Astrocyte of the hippocampus (primary cell): ENCODE results near the gene CNTN5.
"Not testable (repeated sequence)": the region's sequence is repeated elsewhere in the genome, so short reads cannot be mapped to it uniquely, and the experiment has no call there.

Source experiments
- DNase-seq: peaks from one replicate; pipeline ENCODE4 v3.0.0; 2011; ENCODE audit warnings: low read depth, low spot score

Gene CNTN5

GRCh38 chr11:99275521-99275920 is 254.8 kb downstream of the CNTN5 start:
- no peak for DNase-seq

DNA sequence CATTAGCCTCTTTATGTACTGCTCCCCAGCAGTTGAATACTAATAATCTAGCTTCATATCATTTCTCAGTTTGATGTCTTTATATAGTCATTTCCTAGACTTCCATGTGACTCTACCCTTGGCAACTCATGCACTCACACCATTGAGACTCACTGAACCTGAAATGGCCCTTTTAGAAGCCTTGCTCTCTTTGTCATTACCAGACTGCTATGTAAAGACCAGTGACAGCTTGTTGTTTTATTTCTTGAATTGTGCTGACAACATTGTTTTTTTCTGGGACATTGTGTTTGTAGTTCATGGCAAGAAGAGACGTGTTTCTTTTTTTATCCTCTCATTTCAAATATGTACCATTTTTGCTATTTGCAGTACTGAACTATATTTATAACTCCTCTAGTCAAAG is 256.5 kb downstream of the CNTN5 start:
- DNase-seq = no peak

DNA sequence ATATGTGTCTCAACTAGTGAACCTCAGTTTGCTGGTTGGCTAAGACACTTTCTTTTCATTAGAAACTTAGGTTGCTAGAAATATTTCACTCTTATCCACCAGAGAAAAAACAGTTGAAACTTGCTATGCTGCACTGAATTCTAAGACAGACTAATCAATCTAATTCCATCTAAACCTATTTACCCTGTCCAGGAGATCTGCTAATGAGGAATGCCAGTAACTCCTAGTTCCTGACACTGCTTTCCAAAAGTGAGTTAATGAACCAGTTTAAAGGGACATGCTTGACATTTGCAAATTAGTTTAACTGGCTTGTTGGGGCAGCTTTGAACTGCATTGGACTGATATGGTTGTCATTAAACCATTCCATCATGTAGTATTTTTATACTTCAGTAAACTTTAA is 258.5 kb downstream of the CNTN5 start:
- DNase-seq = no peak

- no peak for DNase-seq
Measured at GRCh38 chr11:99281331-99281730, 260.6 kb downstream of the CNTN5 start.

DNA sequence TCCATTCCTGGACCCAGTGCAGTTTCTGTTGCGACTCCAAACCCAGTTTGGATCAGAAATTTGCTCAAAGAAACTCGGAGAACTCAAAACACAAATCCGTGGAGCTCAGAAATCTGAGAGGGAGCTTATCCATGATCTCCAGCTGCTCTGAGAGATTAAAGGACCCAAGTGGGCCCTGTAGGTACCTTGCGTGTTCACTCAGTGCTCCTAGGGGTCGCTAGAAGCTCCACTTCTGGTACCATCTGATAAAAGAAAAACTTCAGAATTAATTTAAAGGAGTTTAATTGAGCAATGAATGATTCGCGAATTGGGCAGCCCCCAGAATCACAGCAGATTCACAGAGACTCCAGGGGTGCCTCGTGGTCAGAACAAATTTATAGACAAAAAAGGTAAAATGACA is 277.2 kb downstream of the CNTN5 start:
- DNase-seq = not testable (repeated sequence)

GRCh38 chr11:99307510-99308088 is 286.9 kb downstream of the CNTN5 start:
- no peak for DNase-seq

DNA sequence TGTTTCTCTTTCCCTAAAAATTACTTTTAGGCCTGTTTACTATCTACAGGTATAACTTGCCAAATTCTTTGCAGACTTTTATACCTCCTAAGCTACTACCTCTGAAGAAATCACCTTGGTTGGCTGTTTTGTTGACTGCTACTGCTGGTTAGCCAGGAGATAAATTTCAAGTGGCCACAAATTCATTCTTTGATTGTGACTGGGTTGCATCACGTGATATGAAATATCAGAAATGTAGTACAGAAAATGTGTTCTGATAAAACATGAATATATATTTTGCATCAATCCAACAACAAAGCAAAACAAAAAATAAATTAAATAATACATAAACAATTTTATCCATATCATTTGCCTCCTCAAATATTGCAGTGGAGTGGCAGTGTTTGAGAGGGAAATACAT is 291.1 kb downstream of the CNTN5 start:
- no peak for DNase-seq

DNA sequence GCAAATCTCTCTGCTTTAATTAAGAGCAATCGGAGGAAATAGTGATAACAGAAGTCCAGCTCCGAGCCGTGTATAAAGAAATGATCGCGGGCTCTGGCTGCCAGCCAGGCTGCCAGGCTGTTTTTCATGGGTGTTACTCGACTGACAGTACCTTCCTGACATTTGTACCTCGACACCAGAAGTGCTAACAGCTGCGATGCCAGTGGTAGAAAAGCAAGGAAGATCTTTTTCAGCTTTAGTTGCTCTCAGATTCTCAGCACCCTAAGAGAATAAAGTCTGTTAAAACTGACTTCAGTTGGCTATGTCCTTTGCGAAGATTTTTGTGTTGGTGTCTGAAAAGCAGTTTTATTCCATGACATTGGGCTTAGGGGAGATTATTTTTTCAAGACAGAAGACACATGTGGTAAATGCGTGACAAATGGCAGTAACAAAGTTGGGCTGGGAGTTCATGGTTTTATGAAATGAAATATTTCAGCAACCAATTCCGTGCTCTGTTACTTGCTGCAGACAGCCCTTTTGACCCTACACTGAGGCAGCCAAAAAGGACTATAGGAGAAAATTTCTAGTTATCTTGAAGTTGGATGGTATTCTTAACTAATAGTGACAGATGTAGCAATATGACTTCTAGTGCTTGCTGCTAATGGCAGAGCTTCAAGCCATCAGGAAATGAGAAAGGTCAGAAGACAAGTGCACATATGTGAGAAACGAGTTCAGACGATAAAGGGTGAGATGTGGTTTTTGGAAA is 296.2 kb downstream of the CNTN5 start:
- peak; percentile 36 for DNase-seq

- DNase-seq = peak; percentile 7
Measured at GRCh38 chr11:99320769-99321290, 300.1 kb downstream of the CNTN5 start.

DNA sequence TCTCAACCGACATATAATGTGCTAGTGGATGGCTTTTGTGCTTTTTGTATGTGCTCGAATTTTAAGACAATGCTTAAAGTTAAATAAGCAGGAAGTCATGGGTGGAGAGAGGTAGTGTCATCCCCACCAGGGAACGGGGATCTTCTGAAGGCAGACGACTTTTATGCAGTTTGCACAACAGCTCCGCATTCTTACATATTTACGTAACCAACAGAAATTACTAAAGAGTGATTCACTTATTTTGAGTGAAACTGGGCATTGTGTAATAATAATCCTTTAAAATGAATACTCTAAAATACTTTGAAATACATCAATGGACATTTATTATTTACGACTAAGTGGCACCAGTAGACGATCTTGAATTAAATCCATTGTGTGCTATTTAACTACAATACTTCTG is 305.1 kb downstream of the CNTN5 start:
- DNase-seq = peak; percentile 70

GRCh38 chr11:99327066-99327465 is 306.3 kb downstream of the CNTN5 start:
- no peak for DNase-seq

- DNase-seq = no peak
Measured at GRCh38 chr11:99327527-99327926, 306.8 kb downstream of the CNTN5 start.

DNA sequence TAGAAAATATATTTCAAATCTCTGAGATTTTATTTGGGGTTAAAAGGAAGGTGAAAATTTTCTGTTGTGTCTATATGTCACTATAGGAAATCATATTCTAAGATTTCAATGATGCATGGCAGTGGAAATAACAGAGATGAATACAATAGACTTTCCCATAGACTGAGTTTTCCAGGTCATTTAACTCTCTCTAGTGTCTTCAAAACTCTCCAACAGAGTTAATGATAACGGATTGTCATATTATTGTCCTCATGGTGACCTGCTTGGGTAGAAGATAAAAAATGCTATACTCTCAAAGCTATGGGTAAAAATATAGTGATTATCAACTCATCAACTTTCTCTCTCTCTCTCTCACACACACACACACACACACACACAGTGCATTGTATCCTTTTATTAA is 312.9 kb downstream of the CNTN5 start:
- no peak for DNase-seq

- DNase-seq = no peak
Measured at GRCh38 chr11:99343117-99343516, 322.4 kb downstream of the CNTN5 start.

GRCh38 chr11:99349151-99349673 is 328.5 kb downstream of the CNTN5 start:
- no peak for DNase-seq

DNA sequence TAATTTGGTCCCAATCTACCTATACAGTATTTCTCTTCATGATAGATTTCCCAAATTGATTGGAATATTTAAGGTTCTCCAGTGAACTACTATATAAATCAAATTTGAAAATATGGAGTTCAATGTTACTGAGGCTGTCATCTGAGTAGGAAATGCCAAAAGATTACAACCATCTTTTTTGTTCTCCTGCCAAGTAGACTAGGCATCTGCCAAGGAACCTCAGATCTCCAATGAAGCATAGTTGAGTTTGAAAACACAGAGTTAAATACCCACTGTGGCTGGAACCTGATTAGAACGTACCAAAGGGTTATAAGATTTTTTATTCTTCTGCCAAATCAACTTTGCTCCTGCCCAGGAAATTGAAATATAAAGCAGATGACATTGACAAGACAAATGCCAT is 330.9 kb downstream of the CNTN5 start:
- DNase-seq = peak; percentile 42

DNA sequence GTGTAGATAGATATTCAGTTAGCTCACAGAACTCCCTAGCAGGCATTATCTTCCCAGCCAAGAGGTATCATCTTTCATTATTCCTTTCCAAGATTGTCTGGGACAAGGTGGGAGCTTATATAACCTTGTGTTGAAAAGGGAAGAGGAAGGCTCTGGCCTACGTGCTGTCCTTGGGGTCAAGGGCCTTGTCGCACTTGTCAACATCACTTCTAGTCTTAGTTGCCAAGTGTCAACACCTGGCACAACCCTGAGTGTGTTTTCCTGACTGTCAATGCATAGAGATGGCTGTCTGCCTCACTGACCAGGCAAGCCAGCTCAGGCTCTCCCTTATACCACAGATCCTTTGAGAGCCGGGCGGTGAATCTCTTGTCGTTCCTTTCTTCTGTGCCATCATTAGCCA is 331.9 kb downstream of the CNTN5 start:
- DNase-seq = no peak

- DNase-seq = no peak
Measured at GRCh38 chr11:99366546-99366945, 345.8 kb downstream of the CNTN5 start.

DNA sequence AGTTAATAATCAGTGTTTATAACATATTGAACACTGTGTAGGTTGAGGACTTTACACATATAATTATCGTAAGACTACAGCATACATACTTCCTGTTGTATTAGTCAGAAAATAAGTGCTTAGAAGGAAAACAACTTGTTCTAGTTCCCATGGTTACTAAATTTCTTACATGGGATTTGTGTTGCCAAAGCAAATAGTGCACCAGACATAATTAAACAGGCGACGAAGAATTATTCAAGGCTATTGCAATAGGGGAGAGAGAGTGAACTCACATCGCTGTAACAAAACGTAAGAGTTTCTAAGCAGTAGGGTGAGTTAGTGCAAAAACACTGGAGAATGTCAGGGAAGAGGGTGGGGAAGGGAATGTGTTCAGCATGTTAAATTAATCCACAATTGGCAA is 347.8 kb downstream of the CNTN5 start:
- DNase-seq = peak; percentile 79

DNA sequence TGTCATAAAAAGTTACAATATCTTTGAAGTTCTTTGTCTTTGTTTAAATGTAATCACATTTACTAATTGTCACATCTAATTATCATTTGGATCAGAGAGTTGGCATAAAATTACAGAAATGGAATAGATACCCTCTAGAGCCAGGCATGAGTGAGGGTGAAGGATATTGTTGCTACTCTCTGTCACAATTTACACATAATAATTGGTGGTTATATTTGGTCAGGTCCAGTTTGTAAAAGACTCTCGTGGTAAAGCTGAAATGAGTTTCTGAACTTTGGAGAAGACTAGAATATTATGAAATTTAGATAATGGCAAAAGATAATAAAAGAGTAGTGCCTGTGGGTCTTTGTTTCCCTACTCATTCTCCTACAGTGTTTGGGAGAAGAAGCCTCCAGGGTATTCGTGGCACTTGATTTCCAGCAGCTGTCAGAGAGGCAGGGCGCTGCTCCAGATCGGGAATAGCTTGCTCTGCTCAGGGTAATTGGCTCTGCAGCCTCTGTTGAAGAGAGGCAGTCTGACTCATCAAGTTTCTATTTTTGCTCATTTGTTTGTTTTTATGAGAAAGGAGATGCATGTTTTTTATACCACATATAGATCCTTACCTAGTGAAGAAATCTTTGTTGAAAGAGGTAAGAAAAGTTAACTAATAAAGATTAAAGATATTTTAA is 349.9 kb downstream of the CNTN5 start:
- peak; percentile 84 for DNase-seq

- DNase-seq = no peak
Measured at GRCh38 chr11:99371257-99371656, 350.5 kb downstream of the CNTN5 start.

- DNase-seq = no peak
Measured at GRCh38 chr11:99376463-99376862, 355.7 kb downstream of the CNTN5 start.
